ENCODE measurements around the gene CDK5RAP2.
"Not testable (repeated sequence)": the region's sequence is repeated elsewhere in the genome, so short reads cannot be mapped to it uniquely, and the experiment has no call there.

Gene CDK5RAP2

GRCh38 chr9:120556775-120557174 lies 23.2 kb downstream of the CDK5RAP2 start:
- DNase-seq (ENCODE audit: low spot score): no peak
- in situ Hi-C loops (cut with MboI; ENCODE audit: low pct_unique_long_range_greater_than_20kb, low sequenced_read_pairs, unreplicated experiment): no loop called here
- TF ChIP-seq CTCF (IDR thresholded peaks at IDR 0.05; ENCODE audit: extremely low read depth, insufficient read depth, missing control alignments): no peak

GRCh38 chr9:120555839-120556238 lies 24.1 kb downstream of the CDK5RAP2 start:
- in situ Hi-C loops (cut with MboI; ENCODE audit: low pct_unique_long_range_greater_than_20kb, low sequenced_read_pairs, unreplicated experiment): no loop called here
- no peak for DNase-seq (ENCODE audit: low spot score)
- no peak for TF ChIP-seq CTCF (IDR thresholded peaks at IDR 0.05; ENCODE audit: extremely low read depth, insufficient read depth, missing control alignments)

GRCh38 chr9:120552210-120552704 lies 27.7 kb downstream of the CDK5RAP2 start:
- in situ Hi-C loops (cut with MboI; ENCODE audit: low pct_unique_long_range_greater_than_20kb, low sequenced_read_pairs, unreplicated experiment); DNase-seq (ENCODE audit: low spot score): not testable (repeated sequence)

GRCh38 chr9:120545701-120546550 lies 34.0 kb downstream of the CDK5RAP2 start:
- in situ Hi-C loops (cut with MboI; ENCODE audit: low pct_unique_long_range_greater_than_20kb, low sequenced_read_pairs, unreplicated experiment): no loop called here
- no peak for TF ChIP-seq CTCF (IDR thresholded peaks at IDR 0.05; ENCODE audit: extremely low read depth, insufficient read depth, missing control alignments)

GRCh38 chr9:120544441-120544840 lies 35.5 kb downstream of the CDK5RAP2 start:
- TF ChIP-seq CTCF (IDR thresholded peaks at IDR 0.05; ENCODE audit: extremely low read depth, insufficient read depth, missing control alignments): no peak
- no peak for DNase-seq (ENCODE audit: low spot score)
- in situ Hi-C loops (cut with MboI; ENCODE audit: low pct_unique_long_range_greater_than_20kb, low sequenced_read_pairs, unreplicated experiment): no loop called here

More at GRCh38 chr9:120545701-120546550, 34.0 kb downstream of the CDK5RAP2 start:
- DNase-seq (ENCODE audit: low spot score): no peak

GRCh38 chr9:120542701-120543490 lies 37.1 kb downstream of the CDK5RAP2 start:
- in situ Hi-C loops (cut with MboI; ENCODE audit: low pct_unique_long_range_greater_than_20kb, low sequenced_read_pairs, unreplicated experiment): no loop called here
- DNase-seq (ENCODE audit: low spot score): no peak
- TF ChIP-seq CTCF (IDR thresholded peaks at IDR 0.05; ENCODE audit: extremely low read depth, insufficient read depth, missing control alignments): no peak

- no peak for DNase-seq (ENCODE audit: low spot score)
- no peak for TF ChIP-seq CTCF (IDR thresholded peaks at IDR 0.05; ENCODE audit: extremely low read depth, insufficient read depth, missing control alignments)
- in situ Hi-C loops (cut with MboI; ENCODE audit: low pct_unique_long_range_greater_than_20kb, low sequenced_read_pairs, unreplicated experiment): no loop called here
Observed at GRCh38 chr9:120541921-120542320, 38.0 kb downstream of the CDK5RAP2 start.

Data from GM13977 (cell line).